ENCODE measurements around the gene NUDT7. TPM values are rescaled to one million over a fixed set of nuclear protein-coding genes. Genes with fewer than 3 reads are reported as not detected.

The NUDT7 gene
- total RNA-seq, 3 donors from 2014 or later (not counting 1 experiment from before 2014, with no cell fraction given): 1.6 to 4.3 (median 3.3) TPM

DNA sequence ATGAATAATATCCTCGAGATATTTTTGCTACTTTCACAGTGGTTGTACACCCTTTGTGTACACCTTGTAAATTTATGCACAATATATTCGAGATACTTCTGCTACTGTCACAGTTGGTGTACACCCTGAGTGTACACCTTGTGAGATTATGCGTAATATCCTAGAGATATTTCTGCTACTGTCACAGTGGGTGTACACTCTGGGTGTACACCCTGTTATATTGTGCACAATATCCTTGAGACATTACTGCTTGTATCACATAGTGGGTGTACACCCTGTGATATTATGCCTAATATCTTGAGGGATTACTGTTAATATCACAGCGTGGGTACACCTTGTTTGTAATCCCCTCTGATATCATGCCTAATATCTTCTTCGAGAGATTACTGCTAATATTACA is 7.2 kb upstream of the NUDT7 start:
- intact Hi-C loops (cut with micrococcal nuclease): no loop called here
- H3K27ac Mint-ChIP-seq: no peak overlapping the region
- no peaks in the 10 kb centered on the region for H3K4me1 ChIP-seq (ENCODE audit: control insufficient read depth, insufficient read depth, low read length)
- TF ChIP-seq, protein P1, sequence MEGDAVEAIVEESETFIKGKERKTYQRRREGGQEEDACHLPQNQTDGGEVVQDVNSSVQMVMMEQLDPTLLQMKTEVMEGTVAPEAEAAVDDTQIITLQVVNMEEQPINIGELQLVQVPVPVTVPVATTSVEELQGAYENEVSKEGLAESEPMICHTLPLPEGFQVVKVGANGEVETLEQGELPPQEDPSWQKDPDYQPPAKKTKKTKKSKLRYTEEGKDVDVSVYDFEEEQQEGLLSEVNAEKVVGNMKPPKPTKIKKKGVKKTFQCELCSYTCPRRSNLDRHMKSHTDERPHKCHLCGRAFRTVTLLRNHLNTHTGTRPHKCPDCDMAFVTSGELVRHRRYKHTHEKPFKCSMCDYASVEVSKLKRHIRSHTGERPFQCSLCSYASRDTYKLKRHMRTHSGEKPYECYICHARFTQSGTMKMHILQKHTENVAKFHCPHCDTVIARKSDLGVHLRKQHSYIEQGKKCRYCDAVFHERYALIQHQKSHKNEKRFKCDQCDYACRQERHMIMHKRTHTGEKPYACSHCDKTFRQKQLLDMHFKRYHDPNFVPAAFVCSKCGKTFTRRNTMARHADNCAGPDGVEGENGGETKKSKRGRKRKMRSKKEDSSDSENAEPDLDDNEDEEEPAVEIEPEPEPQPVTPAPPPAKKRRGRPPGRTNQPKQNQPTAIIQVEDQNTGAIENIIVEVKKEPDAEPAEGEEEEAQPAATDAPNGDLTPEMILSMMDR (IDR thresholded peaks at IDR 0.05): no peak
- 86% methylated on average over 5 of the region's 5 CpGs for WGBS (ENCODE audit: insufficient coverage)
- H3K4me3 Mint-ChIP-seq: no peak overlapping the region
- no peaks in the 10 kb centered on the region for H3K27me3 ChIP-seq (ENCODE audit: control insufficient read depth, insufficient read depth, low read length)
- no peaks in the 10 kb centered on the region for H3K9me3 ChIP-seq (ENCODE audit: control insufficient read depth, insufficient read depth, low read length)
- H3K9me3 Mint-ChIP-seq: no peaks in the 10 kb centered on the region
- no peak overlapping the region for H3K4me3 ChIP-seq (ENCODE audit: low read length)
- H3K36me3 Mint-ChIP-seq: no peaks in the 10 kb centered on the region
- H3K27ac ChIP-seq (ENCODE audit: low read length): no peak overlapping the region
- ATAC-seq: no peak
- peaks cover 0 to 23% of the 10 kb centered on the region in 2 donors for H3K27me3 Mint-ChIP-seq (ENCODE audit: low read depth in 2 of 2)
- no peaks in the 10 kb centered on the region for H3K4me1 Mint-ChIP-seq
- no peaks in the 10 kb centered on the region for H3K36me3 ChIP-seq (ENCODE audit: control insufficient read depth, insufficient read depth, low read length)
- DNase-seq: no peak

DNA sequence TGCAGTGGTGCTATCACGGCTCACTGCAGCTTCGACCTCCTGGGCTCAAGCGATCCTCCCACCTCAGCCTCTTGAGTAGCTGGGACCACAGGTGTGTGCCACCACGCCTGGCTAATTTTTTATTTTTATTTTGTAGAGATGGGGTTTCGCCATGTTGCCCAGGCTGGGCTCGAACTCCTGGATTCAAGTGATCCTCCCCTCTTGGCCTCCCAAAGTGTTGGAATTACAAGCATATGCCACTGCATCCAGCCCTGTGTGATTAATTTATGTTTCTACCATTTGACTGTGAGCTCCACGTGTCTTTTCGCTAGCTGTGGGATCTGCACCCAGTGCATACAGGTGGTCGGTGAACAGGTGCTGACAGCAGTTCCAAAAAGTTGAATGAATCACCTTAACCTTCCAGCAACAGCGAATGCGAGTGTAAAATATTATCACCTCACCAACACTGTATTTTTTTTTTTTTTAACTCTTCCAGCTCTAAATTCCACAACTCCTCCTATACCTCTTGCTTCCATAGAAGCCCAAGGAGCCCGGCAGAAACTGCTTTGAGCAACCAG is 484 bp upstream of the NUDT7 start:
- no peak for DNase-seq
- peak overlapping the region; percentile 91 for H3K4me3 Mint-ChIP-seq
- Histone ChIP-seq H3K27me3 (ENCODE audit: control insufficient read depth, insufficient read depth, low read length) (no peaks in the 10 kb centered on the region), H3K9me3 (ENCODE audit: control insufficient read depth, insufficient read depth, low read length) (no peaks in the 10 kb centered on the region), H3K4me1 (ENCODE audit: control insufficient read depth, insufficient read depth, low read length) (peaks cover 14% of the 10 kb centered on the region), H3K36me3 (ENCODE audit: control insufficient read depth, insufficient read depth, low read length) (no peaks in the 10 kb centered on the region), H3K4me3 (ENCODE audit: low read length) (peak overlapping the region; percentile 73), H3K27ac (ENCODE audit: low read length) (no peak overlapping the region)
- H3K36me3 Mint-ChIP-seq: no peaks in the 10 kb centered on the region
- intact Hi-C loops (cut with micrococcal nuclease): no loop called here
- H3K27me3 Mint-ChIP-seq (ENCODE audit: low read depth in 2 of 2): peaks cover 4 to 6% of the 10 kb centered on the region in 2 donors
- WGBS (ENCODE audit: insufficient coverage): 54% methylated on average over 12 of the region's 12 CpGs
- H3K4me1 Mint-ChIP-seq: peaks cover 14 to 15% of the 10 kb centered on the region in 2 donors
- ATAC-seq: no peak
- peak overlapping the region; percentile 70 to 78 for H3K27ac Mint-ChIP-seq
- TF ChIP-seq, protein P1 (IDR thresholded peaks at IDR 0.05): no peak
- H3K9me3 Mint-ChIP-seq: no peaks in the 10 kb centered on the region

GRCh38 chr16:77723108-77723514 is 797 bp downstream of the NUDT7 start:
- H3K9me3 Mint-ChIP-seq: no peaks in the 10 kb centered on the region

More at GRCh38 chr16:77723108-77723514, 797 bp downstream of the NUDT7 start:
- Histone ChIP-seq H3K27ac (ENCODE audit: low read length) (peak overlapping the region; percentile 35), H3K9me3 (ENCODE audit: control insufficient read depth, insufficient read depth, low read length) (no peaks in the 10 kb centered on the region), H3K27me3 (ENCODE audit: control insufficient read depth, insufficient read depth, low read length) (no peaks in the 10 kb centered on the region), H3K4me1 (ENCODE audit: control insufficient read depth, insufficient read depth, low read length) (peaks cover 14% of the 10 kb centered on the region), H3K36me3 (ENCODE audit: control insufficient read depth, insufficient read depth, low read length) (no peaks in the 10 kb centered on the region), H3K4me3 (ENCODE audit: low read length) (peak overlapping the region; percentile 73)
- intact Hi-C loops (cut with micrococcal nuclease): no loop called here
- TF ChIP-seq, protein P1 (IDR thresholded peaks at IDR 0.05): no peak
- peaks cover 0 to 4% of the 10 kb centered on the region in 2 donors for H3K27me3 Mint-ChIP-seq (ENCODE audit: low read depth in 2 of 2)
- no peaks in the 10 kb centered on the region for H3K36me3 Mint-ChIP-seq
- peak overlapping the region; percentile 91 for H3K4me3 Mint-ChIP-seq
- 2% methylated on average over 5 of the region's 5 CpGs for WGBS (ENCODE audit: insufficient coverage)
- peaks cover 14 to 15% of the 10 kb centered on the region in 2 donors for H3K4me1 Mint-ChIP-seq
- ATAC-seq (peak in 1 of 3 donors; percentile 2), DNase-seq (peak in 1 of 2 donors; percentile 32)
- peak overlapping the region; percentile 70 to 78 for H3K27ac Mint-ChIP-seq
